Erythroblast (primary cell): ENCODE data around the gene FAT2.
"Not testable (repeated sequence)": the region's sequence is repeated elsewhere in the genome, so short reads cannot be mapped to it uniquely, and the experiment has no call there.

Experiments used
- DNase-seq, 2 experiments: peaks; one replicate each; lab custom pipeline; 2025; lab: John Stamatoyannopoulos, UW
- GATA1 ChIP-seq: IDR thresholded peaks from 2 replicates; pipeline ENCODE4 v1.6.1; 2011; ENCODE audit warnings: low read depth, mild to moderate bottlenecking, control low read depth, low read length, moderate library complexity
- POLR2A ChIP-seq: IDR thresholded peaks from 2 replicates; pipeline ENCODE4 v1.6.1; 2011; ENCODE audit warnings: mild to moderate bottlenecking, low read length

Gene FAT2

GRCh38 chr5:151602806-151603205 is 11.7 kb upstream of the FAT2 start:
- DNase-seq: no peak
- no peak for TF ChIP-seq POLR2A
- TF ChIP-seq GATA1: no peak

- TF ChIP-seq GATA1 (no peak), POLR2A (no peak)
- DNase-seq: no peak
Measured at GRCh38 chr5:151601391-151601790, 10.3 kb upstream of the FAT2 start.

- DNase-seq: no peak
- TF ChIP-seq GATA1 (no peak), POLR2A (no peak)
Measured at GRCh38 chr5:151600069-151600665, 9.0 kb upstream of the FAT2 start.

- no peak for TF ChIP-seq GATA1
- no peak for TF ChIP-seq POLR2A
- DNase-seq: no peak
Measured at GRCh38 chr5:151598984-151599383, 7.9 kb upstream of the FAT2 start.

- no peak for DNase-seq
- TF ChIP-seq GATA1 (no peak), POLR2A (no peak)
Measured at GRCh38 chr5:151598549-151598948, 7.4 kb upstream of the FAT2 start.

GRCh38 chr5:151597749-151598148 is 6.6 kb upstream of the FAT2 start:
- TF ChIP-seq GATA1: no peak
- TF ChIP-seq POLR2A: no peak
- DNase-seq: no peak

GRCh38 chr5:151596828-151597539 is 5.9 kb upstream of the FAT2 start:
- no peak for DNase-seq
- no peak for TF ChIP-seq GATA1

GRCh38 chr5:151595411-151595826 is 4.3 kb upstream of the FAT2 start:
- no peak for DNase-seq
- TF ChIP-seq GATA1 (no peak), POLR2A (no peak)

- TF ChIP-seq POLR2A (no peak), GATA1 (no peak)
- no peak for DNase-seq
Measured at GRCh38 chr5:151592855-151593408, 1.8 kb upstream of the FAT2 start.

- no peak for DNase-seq
- TF ChIP-seq POLR2A (no peak), GATA1 (no peak)
Measured at GRCh38 chr5:151589878-151590570, 1.1 kb downstream of the FAT2 start.

GRCh38 chr5:151587796-151588555 is 3.2 kb downstream of the FAT2 start:
- no peak for DNase-seq
- no peak for TF ChIP-seq GATA1
- no peak for TF ChIP-seq POLR2A

GRCh38 chr5:151585970-151586369 is 5.2 kb downstream of the FAT2 start:
- no peak for DNase-seq
- TF ChIP-seq GATA1: no peak
- no peak for TF ChIP-seq POLR2A

GRCh38 chr5:151585344-151585743 is 5.8 kb downstream of the FAT2 start:
- not testable (repeated sequence) for DNase-seq
